Subcutaneous adipose tissue (tissue), 4 donors: Measurements from ENCODE around the gene FARP2. TPM values are rescaled to one million over a fixed set of nuclear protein-coding genes. Genes with fewer than 3 reads are reported as not detected.

ENCODE experiments used
- total RNA-seq, 4 donors: library from RNA; depleted of rRNA; stranded (reverse); fragments of >200 nt; gene quantifications; one replicate each; pipeline ENCODE4 v1.1.0, GENCODE V29; 2016
- TF ChIP-seq, protein P1 (sequence below): fragments of 450-650 bp; IDR thresholded peaks from one replicate; pipeline ENCODE4 v1.5.1; 2016; ENCODE audit warnings: low read depth, mild to moderate bottlenecking, control low read depth, antibody characterized with exemption, moderate library complexity

FARP2 gene
- total RNA-seq, 4 donors from 2014 or later, result 27.4 to 49.1 (median 35.0) TPM

DNA sequence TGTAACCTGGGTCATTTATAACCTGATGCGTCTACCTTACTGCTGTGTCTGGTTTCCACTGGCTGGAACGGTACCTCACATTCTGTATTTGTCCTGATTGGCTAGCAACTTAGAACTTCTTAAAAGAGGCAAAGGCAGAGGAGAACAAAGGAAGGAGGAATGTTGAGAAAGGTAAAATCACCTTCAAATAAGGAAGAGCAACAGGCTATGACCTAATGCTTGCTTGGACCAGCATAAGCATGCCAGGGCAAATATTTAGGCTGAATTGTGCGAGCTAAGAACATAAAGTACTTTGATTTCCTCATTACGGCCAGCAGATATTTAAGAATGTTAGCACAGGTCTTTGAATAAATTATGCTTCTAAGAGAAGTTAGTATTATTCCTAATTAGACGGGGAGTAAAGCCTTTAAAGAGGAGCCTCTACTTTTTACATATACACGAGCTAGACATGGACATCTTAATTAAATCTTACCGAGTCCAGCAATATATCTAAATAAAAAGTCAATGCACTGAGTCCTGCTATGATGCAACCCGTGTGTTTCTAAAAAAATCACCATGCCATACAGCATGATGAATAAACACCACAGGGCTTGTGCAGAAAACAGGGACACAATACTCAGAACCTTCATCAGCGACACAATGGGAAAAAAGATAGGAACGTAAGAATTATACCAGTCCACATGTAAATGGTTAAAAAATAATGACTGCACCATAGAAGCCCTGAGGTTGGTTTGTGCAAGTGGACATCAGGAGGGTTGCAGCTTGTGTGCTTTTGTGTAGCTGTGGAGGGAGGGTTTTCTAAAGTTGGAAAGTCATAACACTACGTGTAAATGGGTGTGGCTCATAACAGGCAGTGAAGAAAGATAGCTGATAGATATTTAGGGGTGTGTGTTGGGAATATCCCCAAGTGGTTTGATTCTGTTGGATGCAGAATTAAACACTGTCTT is 26.1 kb upstream of the FARP2 start:
- TF ChIP-seq, protein P1, sequence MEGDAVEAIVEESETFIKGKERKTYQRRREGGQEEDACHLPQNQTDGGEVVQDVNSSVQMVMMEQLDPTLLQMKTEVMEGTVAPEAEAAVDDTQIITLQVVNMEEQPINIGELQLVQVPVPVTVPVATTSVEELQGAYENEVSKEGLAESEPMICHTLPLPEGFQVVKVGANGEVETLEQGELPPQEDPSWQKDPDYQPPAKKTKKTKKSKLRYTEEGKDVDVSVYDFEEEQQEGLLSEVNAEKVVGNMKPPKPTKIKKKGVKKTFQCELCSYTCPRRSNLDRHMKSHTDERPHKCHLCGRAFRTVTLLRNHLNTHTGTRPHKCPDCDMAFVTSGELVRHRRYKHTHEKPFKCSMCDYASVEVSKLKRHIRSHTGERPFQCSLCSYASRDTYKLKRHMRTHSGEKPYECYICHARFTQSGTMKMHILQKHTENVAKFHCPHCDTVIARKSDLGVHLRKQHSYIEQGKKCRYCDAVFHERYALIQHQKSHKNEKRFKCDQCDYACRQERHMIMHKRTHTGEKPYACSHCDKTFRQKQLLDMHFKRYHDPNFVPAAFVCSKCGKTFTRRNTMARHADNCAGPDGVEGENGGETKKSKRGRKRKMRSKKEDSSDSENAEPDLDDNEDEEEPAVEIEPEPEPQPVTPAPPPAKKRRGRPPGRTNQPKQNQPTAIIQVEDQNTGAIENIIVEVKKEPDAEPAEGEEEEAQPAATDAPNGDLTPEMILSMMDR, result no peak

DNA sequence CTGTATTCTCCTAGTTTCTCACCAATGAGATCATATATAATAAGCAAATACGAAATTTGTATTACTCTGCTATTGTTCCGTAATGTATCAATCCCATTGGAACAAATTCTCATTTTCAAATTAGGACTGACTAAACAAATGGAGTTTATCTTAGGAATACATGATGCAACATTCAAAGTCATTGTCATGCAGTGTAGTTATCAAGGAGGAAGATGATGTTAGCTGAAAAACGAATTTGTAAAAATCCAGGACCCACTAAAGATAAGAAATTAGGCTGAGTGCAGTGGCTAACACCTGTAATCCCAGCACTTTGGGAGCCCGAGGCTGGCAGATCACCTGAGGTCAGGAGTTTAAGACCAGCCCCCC is 25.5 kb upstream of the FARP2 start:
- TF ChIP-seq, protein P1, result no peak

DNA sequence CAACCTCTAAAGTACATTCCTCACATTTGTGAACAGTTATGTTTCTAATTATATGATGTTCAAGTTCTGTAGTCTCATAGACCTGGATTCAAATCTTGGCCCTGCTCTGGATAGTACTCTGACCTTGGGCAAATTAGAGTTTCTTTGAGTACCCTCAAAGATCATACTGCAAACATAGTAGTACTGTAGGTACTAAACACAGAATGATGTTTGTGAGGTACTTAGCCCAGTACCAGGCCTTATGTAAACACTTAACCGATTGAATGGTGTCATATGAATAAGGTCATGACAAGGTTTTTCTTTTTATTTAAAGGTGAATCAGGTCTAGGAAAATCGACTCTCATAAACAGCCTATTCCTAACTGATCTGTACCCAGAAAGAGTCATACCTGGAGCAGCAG is 21.3 kb upstream of the FARP2 start:
- TF ChIP-seq, protein P1, result no peak

DNA sequence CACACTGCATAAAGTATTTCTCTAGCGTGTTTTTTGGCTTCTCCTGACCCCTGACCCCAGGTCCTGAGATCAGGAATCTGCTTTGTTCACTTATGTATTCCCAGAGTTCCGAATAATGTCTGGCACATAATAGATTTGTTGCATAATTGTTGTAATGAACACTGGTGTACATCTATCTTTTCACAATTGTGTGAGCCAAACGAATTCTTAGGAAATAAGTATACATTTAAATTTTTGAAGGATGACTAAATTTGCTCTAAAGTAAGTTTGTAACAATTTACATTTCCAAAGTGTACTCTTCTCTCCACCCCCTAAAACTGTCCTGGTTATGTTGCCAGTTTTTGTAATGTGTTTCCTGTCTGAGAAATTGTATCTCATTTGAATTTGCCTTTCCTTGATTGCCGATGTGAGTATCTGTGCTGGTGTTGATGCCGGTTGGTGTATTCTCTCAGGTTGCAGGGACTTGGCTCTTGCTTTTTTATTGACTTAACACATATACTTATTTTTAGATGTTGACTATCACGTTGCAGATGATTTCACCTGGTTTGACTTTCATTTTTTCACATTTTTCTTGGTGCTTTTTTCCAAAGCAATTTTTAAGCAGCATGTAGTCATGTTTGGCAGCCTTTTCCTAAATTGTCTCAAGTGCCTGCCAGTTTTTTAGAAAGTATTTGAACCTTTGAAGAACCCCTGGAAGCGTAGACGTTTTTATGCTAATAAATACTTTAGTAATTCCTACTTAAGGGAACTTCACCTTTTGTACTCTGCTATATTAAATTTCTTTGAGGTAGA is 16.1 kb upstream of the FARP2 start:
- TF ChIP-seq, protein P1, result no peak

DNA sequence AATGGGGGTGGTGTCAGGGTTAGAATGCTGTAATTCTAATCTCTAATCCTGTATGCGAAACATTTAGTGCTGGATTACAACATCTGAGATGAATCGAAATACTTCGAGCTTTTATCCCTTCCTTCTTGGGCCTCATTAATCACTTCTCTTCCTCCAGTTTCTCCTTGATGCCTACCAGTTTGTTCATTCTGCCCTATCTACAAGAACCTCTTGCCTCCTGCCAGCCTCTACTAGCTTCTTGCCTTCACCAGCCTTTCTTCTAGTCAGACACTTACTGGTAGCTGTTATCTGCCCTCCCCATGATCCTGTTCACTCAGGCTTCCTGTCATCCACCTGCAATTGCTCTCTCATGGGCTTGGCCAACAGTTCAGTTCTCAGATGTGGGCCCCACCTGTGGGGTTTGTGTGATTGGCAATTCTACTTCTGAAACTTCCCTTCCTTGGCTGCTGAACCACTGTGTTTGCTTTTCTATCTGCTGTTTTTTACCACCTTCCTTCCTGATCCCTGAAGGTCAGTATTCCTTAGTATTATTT is 15.4 kb upstream of the FARP2 start:
- TF ChIP-seq, protein P1, result no peak

DNA sequence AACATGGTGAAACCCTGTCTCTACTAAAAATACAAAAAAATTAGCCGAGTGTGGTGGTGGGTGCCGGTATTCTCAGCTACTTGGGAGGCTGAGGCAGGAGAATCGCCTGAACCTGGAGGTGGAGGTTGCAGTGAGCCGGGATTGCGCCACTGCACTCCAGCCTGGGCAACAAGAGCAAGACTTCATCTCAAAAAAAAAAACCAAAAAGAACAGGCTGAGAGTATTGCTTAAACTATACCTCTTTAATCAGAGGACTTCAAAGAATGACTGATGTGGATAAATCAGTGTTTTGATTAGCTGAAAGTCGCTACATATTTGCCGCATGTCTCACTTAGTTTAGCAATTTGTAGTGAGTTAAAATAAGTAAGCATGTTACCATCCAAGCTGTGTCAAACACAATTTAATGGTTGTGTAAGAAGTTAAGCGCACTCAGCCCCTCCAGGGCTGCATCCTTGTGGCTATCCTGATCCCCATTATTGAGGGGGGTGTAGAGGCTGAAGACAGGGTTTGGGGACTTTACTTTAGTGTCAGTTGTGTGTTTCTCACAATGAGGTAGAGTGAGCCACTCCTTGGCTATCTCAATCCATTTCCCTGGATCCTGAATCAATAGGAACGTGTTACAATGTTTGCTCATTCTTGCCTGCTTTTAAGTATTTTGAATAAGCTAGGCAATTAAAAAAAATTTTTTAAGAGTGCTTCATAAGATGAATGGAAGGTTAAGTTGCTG is 11.0 kb upstream of the FARP2 start:
- TF ChIP-seq, protein P1, result no peak
